HG03064 (cell line): ENCODE results near the gene COX19.

Experiments
- ATAC-seq: cut with Tn5 transposase; IDR thresholded peaks from one replicate; pipeline ENCODE4 v1.9.1; 2021; ENCODE audit warnings: low read depth; ENCODE audit not compliant: unreplicated experiment

COX19 gene

DNA sequence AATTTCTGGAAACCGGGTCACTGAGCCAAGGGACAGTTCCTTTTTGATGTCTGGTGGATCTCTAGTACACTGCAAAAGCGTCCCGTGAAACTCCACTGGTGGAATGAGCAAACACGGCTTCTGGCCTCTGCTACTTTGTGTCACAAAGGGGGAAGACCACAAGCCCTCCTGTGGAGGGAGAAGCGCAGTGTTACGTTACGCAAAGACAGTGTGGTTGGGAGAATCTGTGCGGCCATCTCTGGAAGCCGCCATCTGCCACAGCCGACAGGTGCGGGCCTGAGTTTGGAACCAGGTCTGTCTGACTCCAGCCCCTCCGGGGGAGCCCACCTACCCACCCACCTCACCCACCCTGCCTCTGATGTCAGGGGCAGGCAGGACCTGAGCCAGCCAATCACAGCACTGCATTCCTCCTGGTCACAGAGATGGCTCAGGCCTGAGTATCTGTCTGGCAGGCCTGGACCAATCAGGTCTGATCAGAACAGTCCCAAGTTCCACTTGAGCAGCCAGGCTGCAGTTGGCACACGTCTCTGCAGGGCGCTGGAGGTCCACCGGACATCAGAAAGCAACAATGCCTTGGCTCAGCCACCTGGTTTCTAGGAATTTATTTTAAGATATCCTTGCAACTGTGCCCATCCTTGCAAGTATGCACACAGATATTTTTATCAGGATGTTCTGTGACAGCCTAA is 4.7 kb upstream of the COX19 start:
- no peak for ATAC-seq

GRCh38 chr7:979151-979550 is 3.8 kb upstream of the COX19 start:
- no peak for ATAC-seq

DNA sequence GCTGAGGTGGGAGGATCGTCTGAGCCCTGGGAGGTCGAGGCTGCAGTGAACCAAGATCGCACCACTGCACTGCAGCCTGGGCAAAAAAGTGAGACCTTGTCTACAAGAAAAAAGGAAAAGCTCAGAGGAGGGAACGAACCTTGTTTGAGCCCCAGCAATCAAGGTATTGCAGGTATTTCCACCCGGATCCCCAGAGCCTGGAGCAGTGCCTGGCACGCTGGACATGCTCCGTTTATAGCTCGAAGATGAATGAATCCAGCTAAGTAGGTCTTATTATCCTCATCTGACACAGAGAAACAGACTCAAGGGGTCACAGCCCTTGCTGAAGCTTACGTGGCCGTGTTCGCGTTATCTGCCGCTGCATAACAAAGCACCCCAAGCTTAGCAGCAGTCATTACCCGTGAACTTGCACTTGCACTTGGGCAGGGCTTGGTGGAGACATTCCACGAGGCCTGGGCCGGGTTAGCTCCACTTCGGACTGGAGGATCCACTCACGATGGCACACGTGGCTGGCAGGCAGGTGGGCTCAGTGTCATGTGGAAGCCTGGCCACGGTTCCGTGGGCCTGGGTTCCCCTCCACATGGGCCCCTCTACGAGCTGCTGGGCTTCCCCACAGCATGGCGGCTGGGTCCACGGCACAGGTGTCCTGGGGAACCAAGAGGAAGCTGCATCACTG is 3.2 kb upstream of the COX19 start:
- no peak for ATAC-seq

DNA sequence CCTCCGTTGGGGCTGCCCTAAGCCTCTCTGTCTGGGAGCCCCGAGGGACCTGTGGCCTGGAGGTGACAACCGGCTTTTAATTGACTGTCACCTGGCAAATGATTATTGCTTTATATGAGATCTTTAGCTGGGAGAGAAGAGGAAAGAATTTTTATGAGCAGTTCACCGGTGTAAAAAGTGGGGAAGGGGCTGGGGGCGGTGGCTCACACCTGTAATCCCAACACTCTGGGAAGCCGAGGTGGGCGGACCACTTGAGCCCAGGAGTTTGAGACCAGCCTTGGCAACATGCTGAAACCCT is 2.6 kb upstream of the COX19 start:
- no peak for ATAC-seq

DNA sequence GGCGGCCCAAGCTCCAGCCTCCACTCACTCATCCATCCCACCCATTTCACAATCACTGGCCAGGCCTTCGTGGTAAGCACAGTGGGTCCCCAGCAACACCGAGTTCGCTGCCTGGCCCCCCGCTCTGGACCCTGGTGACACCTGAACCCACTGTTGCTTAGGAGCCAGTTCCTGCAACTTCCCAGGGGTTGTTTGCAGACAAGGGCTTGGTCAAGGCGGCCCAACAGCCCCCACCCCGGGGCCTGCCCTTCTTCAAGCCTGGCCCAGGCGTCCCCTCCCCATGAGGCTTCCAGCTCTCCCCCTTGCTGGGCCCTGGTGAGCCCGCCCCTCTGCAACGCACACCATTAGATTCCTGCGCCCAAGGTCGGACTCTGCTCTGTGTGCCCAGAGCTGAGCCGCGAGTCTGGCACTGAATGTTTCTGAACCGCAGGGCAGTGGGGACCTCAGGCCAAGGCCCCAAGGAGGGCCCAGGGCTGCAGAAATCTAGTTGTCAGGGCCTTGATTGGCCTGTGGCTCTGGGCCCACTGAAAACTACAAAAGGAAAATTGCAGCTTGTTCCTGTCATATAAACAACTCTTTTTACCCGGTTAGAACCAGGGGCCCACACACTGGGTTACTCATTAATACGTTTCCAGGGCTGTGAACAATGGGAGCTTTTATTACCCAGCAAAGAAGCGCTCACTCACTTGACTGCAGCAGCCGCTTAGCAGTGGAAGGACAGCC is 2.1 kb upstream of the COX19 start:
- no peak for ATAC-seq

DNA sequence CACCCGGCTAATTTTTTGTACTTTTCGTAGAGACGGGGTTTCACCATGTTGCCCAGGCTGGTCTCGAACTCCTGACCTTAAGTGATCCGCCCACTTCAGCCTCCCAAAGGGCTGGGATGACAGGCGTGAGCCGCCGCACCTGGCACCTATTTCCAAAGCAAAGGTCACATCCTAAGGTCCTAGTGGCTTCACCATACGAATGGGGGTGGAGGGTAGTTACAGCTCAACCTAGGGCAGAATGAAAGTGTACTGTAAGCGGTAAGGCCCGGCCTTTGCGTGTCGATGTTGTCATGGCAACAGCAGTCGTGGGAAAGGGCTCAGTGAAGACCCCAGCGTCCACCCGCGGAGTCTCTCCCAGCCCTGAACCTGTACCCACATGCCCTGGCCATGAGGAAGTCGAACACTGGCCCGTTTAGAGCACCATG is 1.6 kb upstream of the COX19 start:
- no peak for ATAC-seq

DNA sequence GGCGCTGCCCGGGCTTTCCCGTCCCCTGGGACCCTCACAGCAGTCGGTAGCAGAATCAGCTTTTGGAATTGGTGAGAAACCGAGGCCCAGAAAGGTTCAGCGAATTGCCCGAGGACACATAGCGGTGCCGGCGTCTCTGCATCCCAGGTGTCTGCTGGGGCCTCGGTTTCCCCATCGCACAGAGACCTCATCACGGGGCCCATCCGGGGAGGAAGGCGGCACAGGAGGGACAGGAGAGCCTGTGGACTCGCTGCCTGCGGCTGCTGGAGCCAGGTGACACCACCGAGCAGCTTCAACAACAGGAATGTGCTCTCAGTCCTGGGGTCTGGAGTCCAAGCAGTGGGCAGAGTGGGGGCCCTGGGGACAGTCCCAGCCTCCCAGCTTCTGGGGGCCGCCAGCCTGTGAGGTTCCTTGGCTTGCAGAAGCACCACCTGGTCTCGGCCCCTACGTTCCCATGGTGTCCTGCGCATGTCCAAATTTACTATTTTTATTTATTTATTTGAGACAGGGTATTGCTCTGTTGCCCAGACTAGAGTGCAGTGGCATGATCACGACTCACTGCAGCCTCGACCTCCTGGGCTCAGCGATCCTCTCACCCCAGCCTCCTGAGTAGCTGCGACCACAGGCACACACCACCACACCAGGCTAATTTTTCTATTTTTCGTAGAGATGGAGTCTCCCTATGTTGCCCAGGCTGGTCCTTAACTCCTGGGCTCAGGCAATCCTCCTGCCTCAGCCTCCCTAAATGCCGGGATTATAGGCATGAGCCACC is 539 bp upstream of the COX19 start:
- no peak for ATAC-seq

DNA sequence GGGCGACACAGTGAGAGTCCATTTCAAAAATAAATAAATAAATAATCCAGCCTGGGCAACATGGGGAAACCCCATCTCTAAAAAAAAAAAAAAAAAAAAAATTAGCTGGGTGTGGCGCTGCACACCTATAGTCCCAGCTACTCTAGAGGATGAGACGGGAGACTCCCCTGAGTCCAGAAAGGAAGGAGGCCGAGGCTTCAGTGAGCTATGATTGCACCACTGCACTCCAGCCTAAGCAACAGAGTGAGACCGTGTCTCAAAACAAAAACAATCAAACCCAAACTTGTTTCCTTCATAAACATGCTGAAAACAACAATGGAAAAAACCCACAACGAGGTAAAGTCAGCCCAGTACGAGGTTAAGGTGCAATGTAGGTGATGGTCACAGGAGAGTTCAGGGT is 1.2 kb downstream of the COX19 start:
- no peak for ATAC-seq

- ATAC-seq, result no peak
Observed at GRCh38 chr7:973312-973711, 2.0 kb downstream of the COX19 start.

DNA sequence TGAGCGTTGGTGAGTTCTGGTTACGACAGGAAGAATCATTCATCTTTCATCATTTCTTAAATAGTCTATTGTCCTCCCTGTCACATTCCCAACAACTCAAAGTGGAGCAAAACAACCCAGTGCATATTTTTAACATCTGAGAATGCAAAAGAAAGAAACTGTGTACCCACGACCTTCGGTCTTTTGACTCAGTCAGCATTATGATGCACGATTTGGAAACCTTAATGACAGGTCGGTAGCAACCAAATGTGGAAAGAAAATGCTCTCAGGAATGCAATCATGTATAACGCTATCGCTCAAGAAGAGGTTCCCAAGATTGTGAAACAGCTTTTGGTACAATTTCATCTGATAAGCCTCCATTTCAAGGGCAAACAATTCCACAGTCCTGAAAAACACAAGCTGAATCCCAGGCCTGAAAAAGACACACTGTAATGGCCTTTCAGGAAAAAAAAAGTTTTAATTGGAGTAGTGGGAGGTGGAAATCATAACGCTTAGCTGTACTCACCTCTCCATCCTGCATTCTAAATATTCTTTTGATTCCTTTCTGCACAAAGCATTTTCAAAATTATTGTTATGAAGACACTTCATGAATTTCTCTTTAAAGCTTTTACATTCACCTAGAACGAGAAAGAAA is 2.6 kb downstream of the COX19 start:
- no peak for ATAC-seq

GRCh38 chr7:972110-972509 is 3.2 kb downstream of the COX19 start:
- no peak for ATAC-seq

- ATAC-seq, result no peak
Observed at GRCh38 chr7:970744-971143, 4.6 kb downstream of the COX19 start.

DNA sequence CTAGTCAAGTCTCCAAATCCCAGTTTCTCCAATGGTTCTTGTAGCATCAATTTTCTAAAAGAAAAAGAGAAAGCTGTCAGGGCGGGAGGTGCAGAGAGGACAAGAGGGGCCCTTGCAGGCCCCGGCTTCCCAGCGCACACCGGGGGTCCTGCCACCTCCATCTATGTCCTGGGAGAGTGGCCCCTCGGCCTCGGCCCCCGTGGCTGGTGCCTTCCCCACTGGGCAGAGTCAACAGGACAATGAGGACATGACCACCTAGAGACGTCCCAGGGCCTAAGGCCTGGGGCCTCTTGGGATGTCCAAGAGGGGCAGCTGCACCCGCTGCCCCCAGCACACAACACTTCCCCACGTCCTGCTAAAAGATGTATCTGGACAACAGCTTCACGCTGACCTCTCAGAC is 5.9 kb downstream of the COX19 start:
- no peak for ATAC-seq

DNA sequence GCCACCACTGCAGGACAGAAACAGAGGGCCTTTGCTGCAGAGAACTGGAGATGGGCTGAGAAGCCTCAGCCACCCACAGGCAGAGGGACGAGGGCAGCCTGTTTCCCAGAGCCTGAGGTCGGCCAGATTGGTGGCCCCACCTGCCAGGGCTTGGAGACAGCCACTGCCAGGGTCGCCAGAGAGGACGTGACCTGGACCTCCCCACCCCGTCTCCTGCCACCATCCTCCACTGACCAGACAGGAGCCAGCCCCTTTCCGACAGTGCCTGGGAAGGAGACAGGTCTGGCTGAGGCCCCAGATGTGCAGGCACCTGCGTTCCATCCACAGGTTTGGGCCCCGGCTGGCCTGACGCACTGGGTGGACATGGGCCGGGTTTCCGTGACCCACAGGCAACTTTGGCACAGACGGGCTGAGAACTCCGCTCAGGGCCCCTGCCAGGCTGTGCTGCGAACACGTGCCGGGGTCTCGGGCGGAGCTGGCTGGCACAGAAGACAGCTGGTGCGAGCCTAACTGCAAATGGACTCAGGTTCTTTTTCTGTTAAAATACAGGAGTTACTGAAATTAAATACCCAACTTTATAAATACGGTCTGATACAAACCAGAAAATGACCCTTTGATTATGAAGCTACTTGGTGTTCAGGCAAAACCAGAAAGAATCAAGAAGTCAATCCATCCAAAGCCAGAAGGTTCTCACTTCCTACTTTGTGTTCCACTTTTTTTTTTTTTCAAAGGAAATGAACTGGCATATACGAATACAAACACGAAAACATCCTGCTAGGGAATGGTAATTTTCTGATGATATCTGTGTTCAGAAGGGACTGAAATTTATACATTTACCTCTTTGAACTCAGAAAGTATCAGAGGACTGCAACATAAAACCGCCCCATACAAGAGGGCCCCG is 6.9 kb downstream of the COX19 start:
- no peak for ATAC-seq

GRCh38 chr7:967361-968082 is 7.8 kb downstream of the COX19 start:
- no peak for ATAC-seq

- ATAC-seq, result no peak
Observed at GRCh38 chr7:966291-967069, 8.9 kb downstream of the COX19 start.

DNA sequence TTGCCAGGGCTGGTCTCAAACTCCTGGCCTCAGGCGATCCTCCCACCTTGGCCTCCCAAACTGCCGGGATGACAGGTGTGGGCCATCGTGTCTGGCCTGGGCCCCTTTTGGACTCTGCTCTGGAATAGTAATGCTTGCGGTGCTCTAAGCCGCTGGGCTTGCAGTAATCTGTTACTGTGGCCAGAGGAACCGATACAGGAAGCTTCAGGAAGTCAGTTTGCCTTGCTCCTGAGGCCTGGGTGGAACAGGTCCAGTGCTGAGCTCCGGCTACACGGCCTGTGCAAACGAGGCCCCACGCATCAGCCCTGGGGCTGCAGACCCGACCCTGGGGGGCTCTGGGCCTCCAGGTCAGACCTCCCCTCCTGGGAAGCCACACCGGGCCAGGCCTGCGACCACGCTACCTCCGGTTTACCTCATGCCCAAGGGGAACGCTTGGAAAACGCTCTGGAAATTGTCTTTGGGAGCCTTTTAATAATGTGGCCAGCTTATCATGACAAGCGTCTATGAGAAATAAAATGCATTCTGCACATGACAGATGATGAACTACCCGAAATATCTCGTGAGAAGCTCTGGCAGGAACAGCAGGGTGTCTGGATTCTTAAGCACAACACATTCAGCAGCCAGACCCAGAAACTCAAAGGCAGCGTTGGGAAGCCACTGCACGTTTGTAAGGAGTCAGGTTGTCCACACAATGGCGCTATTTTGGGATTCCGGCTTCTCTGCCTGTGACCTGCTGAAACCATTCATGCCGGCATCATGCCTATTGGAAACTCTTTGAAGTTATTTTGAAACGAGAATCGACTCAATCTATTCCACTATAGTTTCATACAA is 10.7 kb downstream of the COX19 start:
- ATAC-seq, result no peak
